GM12874 (cell line): Measurements from ENCODE around the gene ADRM1.

Source experiments
- TF ChIP-seq, protein P1 (sequence below): IDR thresholded peaks from 2 replicates; pipeline ENCODE4 v1.5.1; 2011; ENCODE audit warnings: low read depth, mild to moderate bottlenecking, control low read depth, low read length, moderate library complexity; ENCODE audit not compliant: insufficient read depth

Gene ADRM1

DNA sequence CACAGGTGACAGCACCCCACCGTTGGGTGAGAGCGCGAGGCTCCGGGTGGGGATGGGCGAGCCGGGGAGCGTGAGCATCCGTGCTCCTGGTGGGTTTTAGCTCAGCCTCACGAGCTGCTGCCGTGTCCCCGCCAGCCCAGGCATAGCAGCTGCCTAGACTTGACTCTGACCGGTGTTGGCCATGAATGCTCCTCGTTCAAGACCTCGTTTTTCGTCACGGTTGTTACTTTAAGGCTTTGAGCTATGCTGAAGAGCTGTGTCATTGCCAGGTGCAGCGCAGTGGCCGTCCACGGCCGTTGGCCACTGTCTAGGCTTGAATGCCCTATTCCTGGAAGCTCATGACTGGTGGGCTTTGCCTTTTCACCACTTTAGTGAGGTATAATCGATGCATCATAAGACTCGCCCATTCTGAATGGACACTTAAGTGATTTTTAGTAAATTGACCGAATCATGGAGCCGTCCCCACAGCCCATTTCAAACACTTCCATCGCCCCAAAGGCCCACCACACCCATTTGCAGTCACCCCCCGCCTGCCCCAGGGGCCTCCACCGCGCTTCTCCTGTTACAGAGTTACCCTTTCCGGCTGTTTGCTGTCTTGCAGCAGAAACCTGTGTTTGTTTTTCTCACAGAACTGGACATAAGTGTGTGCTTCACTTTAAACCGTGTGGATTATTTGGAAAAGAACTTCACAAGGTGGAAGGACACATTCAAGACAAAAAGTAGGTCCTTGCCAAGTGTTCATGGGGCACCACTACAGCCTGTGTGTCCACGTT lies 21.4 kb upstream of the ADRM1 start:
- TF ChIP-seq, protein P1, sequence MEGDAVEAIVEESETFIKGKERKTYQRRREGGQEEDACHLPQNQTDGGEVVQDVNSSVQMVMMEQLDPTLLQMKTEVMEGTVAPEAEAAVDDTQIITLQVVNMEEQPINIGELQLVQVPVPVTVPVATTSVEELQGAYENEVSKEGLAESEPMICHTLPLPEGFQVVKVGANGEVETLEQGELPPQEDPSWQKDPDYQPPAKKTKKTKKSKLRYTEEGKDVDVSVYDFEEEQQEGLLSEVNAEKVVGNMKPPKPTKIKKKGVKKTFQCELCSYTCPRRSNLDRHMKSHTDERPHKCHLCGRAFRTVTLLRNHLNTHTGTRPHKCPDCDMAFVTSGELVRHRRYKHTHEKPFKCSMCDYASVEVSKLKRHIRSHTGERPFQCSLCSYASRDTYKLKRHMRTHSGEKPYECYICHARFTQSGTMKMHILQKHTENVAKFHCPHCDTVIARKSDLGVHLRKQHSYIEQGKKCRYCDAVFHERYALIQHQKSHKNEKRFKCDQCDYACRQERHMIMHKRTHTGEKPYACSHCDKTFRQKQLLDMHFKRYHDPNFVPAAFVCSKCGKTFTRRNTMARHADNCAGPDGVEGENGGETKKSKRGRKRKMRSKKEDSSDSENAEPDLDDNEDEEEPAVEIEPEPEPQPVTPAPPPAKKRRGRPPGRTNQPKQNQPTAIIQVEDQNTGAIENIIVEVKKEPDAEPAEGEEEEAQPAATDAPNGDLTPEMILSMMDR, result no peak

DNA sequence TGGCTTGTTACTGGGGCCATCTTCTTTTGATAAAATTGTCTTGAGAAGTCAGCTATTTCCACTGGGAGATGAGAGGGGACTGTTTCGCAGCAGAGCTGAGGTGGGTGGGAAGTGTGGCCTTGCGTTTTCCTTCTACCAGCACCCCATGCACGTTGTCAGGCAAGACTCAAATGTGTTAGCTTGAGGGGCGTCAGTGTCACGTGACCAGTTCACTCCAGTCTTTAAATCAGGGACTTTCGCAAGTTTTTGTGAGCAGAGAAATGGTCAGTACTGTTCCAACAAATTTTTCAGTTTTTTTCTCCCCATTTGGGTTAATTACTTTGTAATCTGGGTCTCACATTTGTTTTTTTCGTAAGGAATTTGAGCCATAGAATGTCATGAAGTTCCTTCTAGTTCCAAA lies 20.7 kb upstream of the ADRM1 start:
- TF ChIP-seq, protein P1, result no peak

DNA sequence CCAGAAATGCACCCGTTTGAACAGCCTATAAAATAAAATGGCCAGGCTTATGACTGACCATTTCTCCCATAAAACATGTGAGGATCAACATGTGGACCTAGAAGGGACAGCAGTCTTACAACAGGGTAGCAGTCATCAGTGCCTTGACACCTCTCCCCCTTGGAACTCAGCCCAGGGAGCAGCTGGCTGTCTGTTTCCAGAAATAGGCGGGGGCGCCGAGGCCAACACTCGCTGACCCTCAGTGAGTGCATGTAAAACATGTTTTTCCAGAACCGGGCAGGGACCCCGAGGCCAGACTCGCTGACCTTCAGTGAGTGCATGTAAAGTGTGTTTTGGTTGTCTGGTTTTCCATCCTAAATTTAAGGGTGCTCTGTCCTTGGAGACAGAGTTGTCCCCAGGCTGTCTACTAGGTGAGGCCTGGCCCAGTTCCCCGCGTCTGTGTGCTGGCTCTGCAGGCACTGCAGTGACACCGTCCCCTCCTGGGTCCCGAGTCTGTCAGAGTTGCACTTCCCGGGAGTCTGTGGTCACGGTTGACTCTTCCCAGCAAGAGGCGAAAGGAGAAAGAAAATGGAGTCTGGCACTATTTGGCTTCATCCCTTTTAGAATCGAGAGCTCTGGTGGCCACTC lies 19.8 kb upstream of the ADRM1 start:
- TF ChIP-seq, protein P1, result no peak

DNA sequence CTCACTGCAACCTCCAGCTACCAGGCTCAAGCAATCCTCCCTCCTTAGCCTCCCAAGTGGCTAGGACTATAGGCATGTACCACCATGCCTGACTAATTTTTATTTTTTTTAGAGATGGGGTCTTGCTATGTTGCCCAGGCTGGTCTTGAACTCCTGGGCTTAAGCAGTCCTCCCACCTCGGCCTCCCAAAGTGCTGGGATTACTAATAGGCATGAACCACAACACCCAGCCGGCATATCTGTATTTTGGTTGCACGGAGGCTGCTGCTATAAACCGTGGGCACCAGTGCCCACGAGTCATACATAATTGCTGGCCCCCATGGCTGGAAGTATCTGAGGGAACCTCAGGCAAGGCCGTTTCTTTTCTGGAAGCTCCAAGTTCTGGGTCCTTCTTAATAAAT lies 18.3 kb upstream of the ADRM1 start:
- TF ChIP-seq, protein P1, result no peak

DNA sequence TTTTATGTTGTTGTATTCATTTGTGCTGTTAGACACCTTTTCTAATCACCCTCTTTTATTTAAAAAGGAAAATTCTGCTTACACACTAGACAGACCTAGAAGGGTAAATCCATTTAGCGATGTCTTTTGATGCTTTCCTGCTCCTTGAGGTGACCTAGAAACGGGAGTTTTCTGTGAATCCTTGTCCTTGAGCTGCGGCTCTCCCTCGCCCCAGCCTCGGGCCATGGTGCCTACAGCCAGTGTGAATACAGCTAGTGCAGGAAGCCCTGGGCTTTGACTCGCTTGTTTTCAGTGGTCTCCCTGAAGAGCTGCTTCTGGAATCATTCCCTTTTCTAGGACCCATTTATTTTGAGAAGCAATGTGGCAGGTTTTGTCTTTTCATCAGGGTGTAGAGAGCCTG lies 17.6 kb upstream of the ADRM1 start:
- TF ChIP-seq, protein P1, result no peak

DNA sequence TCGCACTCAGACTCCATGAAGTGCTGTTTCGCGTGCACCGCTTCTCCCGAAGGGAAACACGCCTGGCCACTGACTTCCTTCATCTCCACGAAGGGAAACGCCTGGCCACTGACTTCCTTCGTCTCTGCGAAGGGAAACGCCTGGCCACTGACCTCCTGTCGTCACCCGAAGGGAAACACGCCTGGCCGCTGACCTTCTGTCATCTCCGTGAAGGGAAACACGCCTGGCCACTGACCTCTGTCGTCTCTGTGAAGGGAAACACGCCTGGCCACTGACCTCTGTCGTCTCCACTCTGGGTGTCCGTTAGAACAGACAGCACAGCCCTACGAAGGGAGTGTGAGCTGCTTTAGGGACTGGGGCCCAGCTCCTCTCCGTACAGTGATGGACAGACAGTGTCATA lies 17.1 kb upstream of the ADRM1 start:
- TF ChIP-seq, protein P1, result no peak

DNA sequence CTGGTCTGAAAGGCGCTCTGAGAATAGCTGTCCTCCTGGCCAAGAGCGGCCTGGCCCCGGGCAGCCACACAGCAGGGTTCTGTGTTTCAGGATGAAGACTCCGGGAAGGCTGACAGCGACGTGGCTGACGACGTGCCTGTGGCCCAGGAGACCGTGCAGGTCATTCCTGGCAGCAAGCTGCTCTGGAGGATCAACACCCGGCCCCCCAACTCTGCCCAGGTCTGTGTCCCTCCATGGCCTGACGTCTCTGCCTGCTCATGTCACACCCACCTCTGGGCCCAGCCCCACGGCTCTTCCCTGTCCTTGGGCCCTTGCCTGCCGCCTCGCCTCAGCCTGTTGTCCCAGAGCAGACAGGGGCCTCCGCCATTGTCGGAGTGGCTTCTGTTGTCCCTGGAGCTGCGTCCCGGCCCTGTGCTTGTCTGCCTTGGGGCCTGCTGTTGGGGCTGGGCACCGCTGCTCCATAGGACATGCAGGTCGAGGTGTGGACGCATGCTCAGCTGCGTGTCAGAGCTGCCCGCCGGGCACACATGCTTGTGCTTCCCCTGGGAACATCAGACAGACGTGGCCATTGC lies 16.2 kb upstream of the ADRM1 start:
- TF ChIP-seq, protein P1, result no peak
